SH-SY5Y (cell line): Measurements from ENCODE around the gene GSAP.

Experiments
- GATA2 ChIP-seq: IDR thresholded peaks from 2 replicates; pipeline ENCODE4 v1.6.1; 2011; ENCODE audit warnings: mild to moderate bottlenecking, low read depth, low read length
- GATA3 ChIP-seq: IDR thresholded peaks from 2 replicates; pipeline ENCODE4 v1.6.1; 2011; ENCODE audit warnings: low read depth, mild to moderate bottlenecking, low read length, moderate library complexity

DNA sequence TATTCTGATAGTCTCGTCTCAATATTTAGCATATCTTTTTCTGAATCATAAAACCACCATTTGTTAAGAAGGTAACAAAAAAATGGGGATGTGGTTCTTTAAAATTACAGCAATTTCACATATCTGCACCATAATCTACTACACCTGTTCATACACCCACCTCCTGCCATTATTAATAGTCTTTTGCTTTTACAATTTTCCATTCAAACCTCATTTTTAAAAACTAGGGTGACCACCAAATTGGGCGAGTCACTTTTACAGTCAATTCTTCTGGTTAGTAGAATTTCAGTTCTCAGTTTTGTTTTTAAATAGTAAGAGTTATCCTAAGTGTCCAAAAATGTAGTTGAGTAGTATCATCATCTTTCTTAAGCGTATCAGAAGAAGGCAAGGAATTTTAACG, 48.4 kb upstream of the GSAP start:
- TF ChIP-seq GATA2 (no peak), GATA3 (no peak)
